ENCODE data around the gene VTI1A. TPM values are rescaled to one million over a fixed set of nuclear protein-coding genes. Genes with fewer than 3 reads are reported as not detected.

VTI1A gene
- total RNA-seq, 2 donors from 2014 or later: 71.6 to 139 TPM

- H3K36me3 ChIP-seq: no peaks in the 10 kb centered on the region
Observed at GRCh38 chr10:112696592-112696991, 249.6 kb downstream of the VTI1A start.

GRCh38 chr10:112698133-112698817, 251.3 kb downstream of the VTI1A start:
- H3K9me3 ChIP-seq: no peaks in the 10 kb centered on the region
- H3K4me1 ChIP-seq (ENCODE audit: control insufficient read depth in 1 of 2, low read depth in 2 of 2): peaks cover 4 to 17% of the 10 kb centered on the region in 2 donors
- ATAC-seq (ENCODE audit: insufficient number of reproducible peaks, low FRiP score, low read depth) (no peak), DNase-seq (ENCODE audit: low spot score) (no peak)
- H3K27me3 ChIP-seq (replicated peaks; ENCODE audit: insufficient read depth): no peaks in the 10 kb centered on the region
- no peak for TF ChIP-seq CTCF (IDR thresholded peaks at IDR 0.05)
- no peaks in the 10 kb centered on the region for H3K36me3 ChIP-seq
- no peak overlapping the region for H3K4me3 ChIP-seq
- no peak overlapping the region for H3K27ac ChIP-seq

More at GRCh38 chr10:112696592-112696991, 249.6 kb downstream of the VTI1A start:
- Histone ChIP-seq H3K4me3 (no peak overlapping the region), H3K27me3 (replicated peaks; ENCODE audit: insufficient read depth) (no peaks in the 10 kb centered on the region), H3K9me3 (no peaks in the 10 kb centered on the region), H3K27ac (no peak overlapping the region), H3K4me1 (ENCODE audit: control insufficient read depth in 1 of 2, low read depth in 2 of 2) (peaks cover 4 to 16% of the 10 kb centered on the region in 2 donors)
- DNase-seq (ENCODE audit: low spot score) (no peak), ATAC-seq (ENCODE audit: insufficient number of reproducible peaks, low FRiP score, low read depth) (no peak)
- no peak for TF ChIP-seq CTCF (IDR thresholded peaks at IDR 0.05)

GRCh38 chr10:112698818-112699164, 251.8 kb downstream of the VTI1A start:
- Histone ChIP-seq H3K4me1 (ENCODE audit: control insufficient read depth in 1 of 2, low read depth in 2 of 2) (peaks cover 4 to 17% of the 10 kb centered on the region in 2 donors), H3K36me3 (no peaks in the 10 kb centered on the region), H3K27ac (no peak overlapping the region), H3K27me3 (replicated peaks; ENCODE audit: insufficient read depth) (no peaks in the 10 kb centered on the region), H3K9me3 (no peaks in the 10 kb centered on the region), H3K4me3 (no peak overlapping the region)
- ATAC-seq (ENCODE audit: insufficient number of reproducible peaks, low FRiP score, low read depth) (no peak), DNase-seq (ENCODE audit: low spot score) (no peak)
- no peak for TF ChIP-seq CTCF (IDR thresholded peaks at IDR 0.05)

- Histone ChIP-seq H3K9me3 (no peaks in the 10 kb centered on the region), H3K4me1 (ENCODE audit: control insufficient read depth in 1 of 2, low read depth in 2 of 2) (peaks cover 4 to 17% of the 10 kb centered on the region in 2 donors), H3K27me3 (replicated peaks; ENCODE audit: insufficient read depth) (no peaks in the 10 kb centered on the region), H3K27ac (no peak overlapping the region), H3K4me3 (no peak overlapping the region), H3K36me3 (no peaks in the 10 kb centered on the region)
- ATAC-seq (ENCODE audit: insufficient number of reproducible peaks, low FRiP score, low read depth) (no peak), DNase-seq (ENCODE audit: low spot score) (no peak)
- TF ChIP-seq CTCF (IDR thresholded peaks at IDR 0.05): no peak
Observed at GRCh38 chr10:112700215-112700671, 253.2 kb downstream of the VTI1A start.

- Histone ChIP-seq H3K27me3 (replicated peaks; ENCODE audit: insufficient read depth) (no peaks in the 10 kb centered on the region), H3K36me3 (no peaks in the 10 kb centered on the region), H3K4me3 (no peak overlapping the region), H3K4me1 (ENCODE audit: control insufficient read depth in 1 of 2, low read depth in 2 of 2) (peaks cover 4 to 17% of the 10 kb centered on the region in 2 donors), H3K9me3 (no peaks in the 10 kb centered on the region), H3K27ac (no peak overlapping the region)
- no peak for TF ChIP-seq CTCF (IDR thresholded peaks at IDR 0.05)
- DNase-seq (ENCODE audit: low spot score) (no peak), ATAC-seq (ENCODE audit: insufficient number of reproducible peaks, low FRiP score, low read depth) (no peak)
Observed at GRCh38 chr10:112701211-112701877, 254.3 kb downstream of the VTI1A start.

Measured in thoracic aorta (tissue), 2 donors.